SH-SY5Y (cell line): ENCODE data around the gene USP44.

ENCODE experiments used
- GATA2 ChIP-seq: IDR thresholded peaks from 2 replicates; pipeline ENCODE4 v1.6.1; 2011; ENCODE audit warnings: mild to moderate bottlenecking, low read depth, low read length
- GATA3 ChIP-seq: IDR thresholded peaks from 2 replicates; pipeline ENCODE4 v1.6.1; 2011; ENCODE audit warnings: low read depth, mild to moderate bottlenecking, low read length, moderate library complexity

DNA sequence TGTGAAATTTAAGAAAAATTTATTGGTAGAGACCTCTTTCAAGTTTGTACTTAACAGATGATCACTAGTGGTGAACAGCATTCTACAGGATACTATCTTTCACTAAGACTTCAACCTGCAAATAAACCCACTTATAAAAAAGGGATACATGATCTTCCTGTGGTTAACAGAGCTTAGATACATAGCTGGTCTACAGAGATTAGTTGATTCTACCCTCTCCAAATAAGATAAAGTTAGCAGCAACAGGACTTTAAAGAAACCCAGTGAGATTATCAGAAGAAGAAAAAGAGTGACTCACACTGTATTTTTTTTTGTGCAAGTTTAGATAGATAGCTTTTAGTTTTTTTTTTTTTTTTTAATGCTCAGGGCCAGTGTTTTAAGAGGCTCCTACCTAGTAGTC lies 34.5 kb downstream of the USP44 start:
- TF ChIP-seq GATA2 (no peak), GATA3 (no peak)
